NCI-H1436 treated with DMSO at 0.1 percent for 48 hours (cell line): ENCODE data around the gene DCAF4.

Source experiments
- DNase-seq: peaks from one replicate; lab custom pipeline; 2025; lab: John Stamatoyannopoulos, UW

Gene DCAF4

GRCh38 chr14:72894623-72895378, 31.5 kb upstream of the DCAF4 start:
- DNase-seq: no peak

- DNase-seq: no peak
Observed at GRCh38 chr14:72898448-72898847, 27.8 kb upstream of the DCAF4 start.

GRCh38 chr14:72901361-72901760, 24.9 kb upstream of the DCAF4 start:
- DNase-seq: no peak

DNA sequence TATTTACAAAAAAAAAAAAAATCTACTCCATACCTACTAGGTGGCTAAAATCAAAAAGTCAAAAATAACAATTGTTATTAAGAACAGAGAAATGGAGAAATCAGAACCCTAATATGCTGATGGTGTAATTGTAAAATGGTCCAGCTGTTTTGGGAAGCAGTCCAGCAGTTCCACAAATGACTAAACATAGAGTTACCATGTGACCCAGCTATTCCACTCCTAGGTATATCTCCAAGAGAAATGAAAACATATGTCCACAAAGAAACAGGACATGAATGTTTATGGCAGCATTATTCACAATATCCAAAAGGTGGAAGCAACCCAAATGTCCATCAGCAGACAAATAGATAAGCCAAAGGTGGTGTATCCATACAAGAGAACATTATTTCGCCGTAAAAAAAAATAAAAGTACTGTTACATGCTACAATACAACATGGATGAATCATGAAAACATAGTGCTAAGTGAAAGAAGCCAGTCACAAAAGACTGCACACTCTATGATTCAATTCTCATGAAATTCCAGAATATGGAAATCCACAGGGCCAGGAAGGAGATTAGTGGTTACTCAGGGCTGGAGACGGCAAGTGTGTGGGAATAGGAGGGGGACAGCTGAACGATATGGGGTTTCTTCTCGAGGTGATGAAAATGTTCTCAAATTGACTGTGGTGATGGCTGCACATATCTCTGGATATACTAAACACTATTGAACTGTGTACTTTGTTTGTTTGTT, 23.3 kb upstream of the DCAF4 start:
- DNase-seq: no peak

GRCh38 chr14:72903716-72904115, 22.5 kb upstream of the DCAF4 start:
- no peak for DNase-seq

DNA sequence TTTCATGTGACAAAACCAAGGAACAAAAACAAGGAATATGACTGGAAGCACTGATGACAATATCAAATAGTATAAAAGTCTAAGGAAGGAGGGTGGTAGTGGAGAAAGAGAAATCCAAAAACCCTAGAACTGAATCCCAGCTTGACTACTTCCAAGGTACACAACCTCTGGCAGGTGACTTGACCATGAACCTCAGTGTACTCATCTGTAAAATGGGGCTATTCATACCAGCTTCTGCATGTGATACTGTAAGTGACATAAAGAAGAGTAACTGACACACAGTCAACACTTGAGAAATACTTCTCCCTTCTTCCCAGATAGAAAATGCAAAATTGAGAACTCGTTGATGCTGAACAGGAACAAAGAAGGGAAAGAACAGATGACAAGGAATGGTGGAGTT, 22.0 kb upstream of the DCAF4 start:
- no peak for DNase-seq

DNA sequence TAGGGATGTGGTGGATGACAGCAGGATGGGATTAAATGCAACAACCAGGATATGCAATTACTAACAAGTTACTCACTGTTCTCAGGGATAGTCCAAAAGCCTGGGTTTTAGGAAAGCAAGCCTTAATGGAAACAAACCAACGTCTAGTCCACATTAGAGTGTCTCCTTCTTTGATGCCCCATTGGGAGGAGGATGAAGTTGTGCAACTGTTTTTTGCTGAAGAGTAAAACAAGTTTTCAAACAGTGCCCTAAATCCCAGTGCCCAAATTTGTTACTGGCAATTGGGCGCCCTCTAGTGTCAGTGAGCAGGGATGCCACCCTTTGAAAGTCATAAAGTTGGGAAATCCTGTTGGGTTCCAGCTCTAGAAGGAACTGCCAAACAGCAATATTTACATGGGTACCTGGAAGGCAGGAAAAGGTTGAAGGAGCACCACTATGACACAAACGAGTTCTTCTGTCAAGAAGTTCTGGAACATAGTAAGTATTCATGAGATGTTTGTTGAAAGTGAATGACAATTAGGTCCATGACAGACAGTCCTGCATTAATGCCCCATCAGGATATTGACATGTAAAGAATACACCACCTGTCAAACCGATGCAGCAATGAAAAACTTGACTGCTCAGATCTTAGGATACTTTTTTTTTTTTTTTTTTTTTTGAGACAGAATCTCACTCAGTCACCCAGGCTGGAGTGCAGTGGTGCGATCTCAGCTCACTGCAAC, 21.3 kb upstream of the DCAF4 start:
- DNase-seq: no peak

- DNase-seq: no peak
Observed at GRCh38 chr14:72906316-72906715, 19.9 kb upstream of the DCAF4 start.

DNA sequence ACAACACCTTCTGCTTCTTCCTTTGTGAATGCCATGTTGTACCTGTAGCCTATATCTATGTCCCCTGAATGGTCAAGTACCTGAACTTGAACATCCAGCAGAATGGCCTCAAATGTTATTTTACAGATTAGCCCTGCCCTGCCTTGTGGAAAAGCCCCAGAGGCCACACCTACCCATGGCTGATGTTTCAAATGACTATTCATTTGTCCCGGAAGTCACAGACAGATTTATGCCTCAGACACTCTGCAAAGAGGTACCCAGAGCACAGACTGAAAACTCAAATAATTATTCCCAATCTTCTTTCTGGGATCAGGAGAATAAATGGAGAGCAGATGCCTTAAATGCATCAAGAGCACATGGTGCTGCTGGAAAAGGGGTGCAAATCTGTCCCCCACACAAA, 19.4 kb upstream of the DCAF4 start:
- no peak for DNase-seq

DNA sequence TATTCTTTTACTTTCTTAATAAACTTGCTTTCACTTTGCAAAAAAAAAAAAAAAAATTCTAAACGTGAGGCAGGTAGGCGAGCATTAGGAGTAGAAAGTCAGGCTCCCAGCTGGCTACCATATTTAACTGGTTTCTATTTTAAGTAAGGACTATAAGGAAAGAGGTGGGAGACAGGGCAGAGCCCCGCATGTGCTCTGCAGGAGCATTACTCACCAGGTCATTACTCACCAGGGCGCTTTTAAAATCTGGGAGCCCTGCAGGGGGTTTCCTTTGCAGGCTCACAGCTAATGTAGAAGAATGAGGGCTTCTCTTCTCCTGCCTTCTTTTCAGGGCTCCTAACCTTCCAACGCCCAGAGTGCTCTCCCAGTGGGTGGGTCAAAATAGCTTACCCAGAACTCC, 18.4 kb upstream of the DCAF4 start:
- DNase-seq: no peak

DNA sequence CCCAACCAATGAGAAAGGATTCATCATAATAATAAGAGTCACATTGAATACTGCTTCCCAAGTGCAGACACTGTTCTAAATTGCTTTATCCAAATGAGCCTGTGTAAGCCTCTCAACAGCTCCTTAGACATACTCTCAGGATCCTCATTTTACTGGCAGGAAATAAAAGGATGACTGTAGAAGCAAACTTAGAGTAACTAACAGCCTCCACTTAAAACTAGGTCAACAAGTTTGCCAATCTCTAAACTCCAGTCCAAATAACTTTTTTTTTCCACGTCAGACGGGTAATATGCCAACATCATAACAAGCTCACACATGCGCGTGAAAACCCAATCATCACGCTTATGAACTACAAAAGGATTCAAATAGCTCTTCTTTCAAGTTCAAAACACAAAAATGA, 17.1 kb upstream of the DCAF4 start:
- no peak for DNase-seq

DNA sequence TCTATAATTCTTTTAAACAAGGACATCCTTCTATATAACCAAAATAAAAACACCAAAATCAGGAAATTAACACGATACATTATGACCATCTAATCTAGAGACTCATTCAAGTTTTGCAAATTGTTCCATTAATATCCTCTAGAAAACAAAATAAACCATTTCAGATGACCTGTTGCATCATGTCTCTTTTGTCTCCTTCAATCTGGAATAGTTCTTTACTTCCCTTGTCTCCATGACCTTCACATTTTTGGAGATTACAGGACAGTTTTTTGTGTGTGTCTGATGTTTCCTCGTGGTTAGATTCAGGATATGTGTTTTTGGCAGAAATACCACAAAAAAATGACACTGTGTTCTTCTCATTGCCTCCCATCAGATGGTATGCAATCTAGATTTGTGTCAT, 12.5 kb upstream of the DCAF4 start:
- DNase-seq: no peak

DNA sequence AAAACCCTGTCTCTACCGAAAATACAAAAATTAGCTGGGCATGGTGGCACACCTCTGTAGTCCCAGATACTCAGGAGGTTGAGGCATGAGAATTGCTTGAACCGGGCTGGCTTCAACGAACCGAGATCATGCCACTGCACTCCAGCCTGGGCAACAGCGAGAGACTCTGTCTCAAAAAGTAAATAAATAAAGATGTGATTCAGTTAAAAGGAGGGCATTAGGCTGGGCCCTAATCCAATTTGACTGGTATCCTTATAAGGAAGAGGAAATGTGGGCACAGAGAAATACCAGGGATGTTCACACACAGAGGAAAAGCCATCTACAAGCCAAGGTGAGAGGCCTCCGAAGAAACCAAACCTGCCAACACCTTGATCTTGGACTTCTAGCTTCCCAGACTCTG, 10.1 kb upstream of the DCAF4 start:
- DNase-seq: no peak

DNA sequence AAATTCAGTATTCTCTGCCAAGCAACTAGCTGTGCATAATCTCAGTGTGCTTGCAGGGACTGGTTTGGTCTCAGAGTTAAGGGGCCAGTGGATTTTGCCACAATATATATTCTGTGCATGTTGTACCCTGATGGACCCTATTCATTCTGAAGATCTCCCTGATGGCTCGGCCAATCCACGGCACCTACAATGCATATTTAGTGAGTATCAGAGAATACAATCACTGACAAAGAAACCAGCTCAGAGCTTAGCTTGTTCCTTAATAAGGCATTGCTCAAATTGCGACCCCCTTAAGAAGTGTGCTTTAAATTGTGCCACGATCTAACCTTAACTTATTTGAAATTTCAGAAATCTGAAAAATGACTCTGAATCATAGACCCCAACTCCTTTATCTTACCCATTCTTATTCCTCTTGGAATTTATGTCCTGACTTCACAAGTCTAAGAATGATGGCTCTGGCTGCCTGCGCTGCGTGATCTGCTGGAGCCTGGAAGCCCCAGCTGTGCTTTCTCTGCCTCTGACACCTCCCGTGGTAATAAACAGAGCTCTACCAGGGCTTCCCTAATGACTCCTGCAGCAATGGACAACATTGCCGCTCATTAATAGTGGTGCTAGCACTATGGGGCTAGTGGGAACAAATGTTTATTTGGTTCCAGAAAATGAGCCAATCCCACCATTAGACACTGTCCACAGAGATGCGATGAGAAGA, 9.0 kb upstream of the DCAF4 start:
- no peak for DNase-seq

GRCh38 chr14:72920008-72920407, 6.3 kb upstream of the DCAF4 start:
- DNase-seq: no peak

GRCh38 chr14:72921396-72921795, 4.9 kb upstream of the DCAF4 start:
- DNase-seq: no peak

DNA sequence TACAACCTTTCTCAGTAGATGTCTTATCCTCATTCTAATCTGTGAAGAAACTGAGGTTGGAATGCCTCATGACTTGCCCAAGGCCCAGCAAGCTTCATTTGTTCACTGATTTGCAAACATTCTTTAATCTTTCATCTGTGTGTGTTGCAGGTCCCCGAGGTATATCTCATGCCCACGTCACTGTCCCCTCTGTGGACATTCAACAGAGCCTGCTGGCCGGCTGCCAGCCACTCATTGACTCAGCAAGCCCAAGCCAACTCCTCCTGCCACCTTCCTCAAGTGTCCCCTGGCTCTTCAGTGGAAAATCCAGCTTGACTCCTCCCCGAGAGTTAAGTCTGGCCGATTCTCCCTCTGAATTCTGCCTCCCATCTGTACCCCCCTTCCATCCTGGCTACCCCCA, 1.9 kb upstream of the DCAF4 start:
- DNase-seq: no peak

GRCh38 chr14:72925171-72925759, 999 bp upstream of the DCAF4 start:
- DNase-seq: no peak

DNA sequence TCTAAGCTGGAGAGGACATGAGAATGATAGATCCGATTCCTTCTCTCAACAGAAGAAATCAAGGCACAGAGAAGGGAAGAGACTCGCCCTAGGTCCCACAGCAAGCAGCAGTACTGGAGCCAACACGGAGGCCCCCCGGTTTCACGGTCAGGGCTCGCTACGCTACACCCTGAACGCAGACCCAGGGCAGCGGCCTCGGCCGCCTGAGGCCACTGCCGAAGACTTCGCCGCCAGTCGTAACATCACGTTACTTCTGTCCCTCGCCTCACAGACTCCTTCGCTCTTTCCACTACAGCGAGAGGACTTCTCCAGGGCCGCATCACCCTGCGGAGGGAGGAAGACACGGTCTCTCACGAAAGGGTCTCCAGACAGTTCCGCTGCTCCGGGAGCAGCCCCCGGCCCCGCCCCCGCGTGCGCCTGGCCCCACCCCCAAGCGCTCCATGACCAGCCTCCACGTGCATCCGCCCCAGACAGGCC, 411 bp upstream of the DCAF4 start:
- DNase-seq: no peak

GRCh38 chr14:72928872-72929271, 2.6 kb downstream of the DCAF4 start:
- no peak for DNase-seq

GRCh38 chr14:72929316-72930080, 3.2 kb downstream of the DCAF4 start:
- DNase-seq: no peak
